Neural cell (in vitro differentiated cells): ENCODE measurements around the gene ITPR2.

Experiments
- CTCF ChIP-seq: fragments of 450-650 bp; IDR thresholded peaks from 2 replicates; pipeline ENCODE4 v1.5.1; 2014; ENCODE audit warnings: antibody characterized with exemption, mild to moderate bottlenecking, moderate library complexity; ENCODE audit not compliant: poor library complexity, severe bottlenecking
- TAF1 ChIP-seq: IDR thresholded peaks from 2 replicates; pipeline ENCODE4 v1.6.1; 2012; ENCODE audit warnings: low read depth

- TF ChIP-seq CTCF (no peak), TAF1 (no peak)
Observed at GRCh38 chr12:26341491-26341890, 491.5 kb downstream of the ITPR2 start.
